ENCODE results near the gene ECSIT.

ECSIT gene

DNA sequence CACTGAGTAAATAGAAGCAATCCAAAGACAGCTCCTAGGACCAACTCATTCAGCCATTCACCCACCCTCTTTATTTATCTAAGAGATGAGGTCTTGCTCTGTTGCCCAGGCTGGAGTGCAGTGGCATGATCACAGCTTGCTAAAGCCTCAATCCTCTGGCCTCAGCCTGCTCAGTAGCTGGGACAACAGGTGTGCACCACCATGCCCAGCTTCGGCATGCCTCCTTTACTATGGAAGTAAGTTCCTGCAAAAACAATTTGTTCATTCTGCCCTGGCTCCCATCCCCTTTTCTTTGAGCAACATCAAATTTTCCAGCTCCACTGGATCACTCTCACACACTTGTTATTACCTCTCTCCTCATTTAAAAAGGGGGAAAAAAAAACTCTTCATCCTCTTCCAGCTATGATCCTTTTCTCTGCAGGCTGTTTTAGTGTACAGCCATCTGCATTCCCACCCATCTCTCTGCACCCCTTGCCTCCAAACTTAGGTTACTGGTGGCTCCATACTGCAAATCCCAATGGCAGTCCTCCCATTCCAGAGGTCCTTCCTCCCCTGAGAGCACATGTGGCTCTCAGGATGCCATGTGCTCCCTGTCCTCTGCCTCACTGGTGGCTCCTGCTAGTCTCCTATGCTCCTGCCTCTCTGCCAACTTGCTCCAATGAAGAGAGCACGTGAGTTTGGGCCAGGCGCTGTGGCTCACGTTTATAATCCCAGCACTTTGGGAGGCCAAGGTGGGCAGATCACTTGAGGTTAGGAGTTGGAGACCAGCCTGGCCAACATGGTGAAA, 27.9 kb upstream of the ECSIT start:
- TF ChIP-seq GATA1 (IDR thresholded peaks at IDR 0.05; ENCODE audit: low read depth, low read length) (no peak), POLR2A (IDR thresholded peaks at IDR 0.05; ENCODE audit: low read length) (no peak)
- no peak for DNase-seq

DNA sequence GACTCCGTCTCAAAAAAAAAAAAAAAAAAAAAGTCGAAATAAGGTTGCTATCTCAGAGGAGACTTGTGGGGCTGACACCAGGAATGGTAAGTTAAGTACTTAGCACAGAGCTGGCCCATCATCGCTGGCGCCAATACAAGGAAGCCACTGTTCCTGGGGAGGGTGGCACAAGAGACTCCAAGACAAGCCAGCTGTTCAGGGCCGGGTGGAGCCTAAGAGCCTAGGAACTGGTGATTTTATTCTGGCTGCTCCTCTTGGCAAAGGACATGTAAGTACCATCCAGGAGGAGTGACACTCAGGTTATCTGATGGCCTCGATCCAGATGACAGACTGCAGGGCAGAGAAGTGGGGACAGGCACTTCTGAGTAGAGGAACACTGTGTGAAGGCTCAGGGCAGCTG, 26.3 kb upstream of the ECSIT start:
- TF ChIP-seq GATA1 (IDR thresholded peaks at IDR 0.05; ENCODE audit: low read depth, low read length) (no peak), POLR2A (IDR thresholded peaks at IDR 0.05; ENCODE audit: low read length) (no peak)
- no peak for DNase-seq

DNA sequence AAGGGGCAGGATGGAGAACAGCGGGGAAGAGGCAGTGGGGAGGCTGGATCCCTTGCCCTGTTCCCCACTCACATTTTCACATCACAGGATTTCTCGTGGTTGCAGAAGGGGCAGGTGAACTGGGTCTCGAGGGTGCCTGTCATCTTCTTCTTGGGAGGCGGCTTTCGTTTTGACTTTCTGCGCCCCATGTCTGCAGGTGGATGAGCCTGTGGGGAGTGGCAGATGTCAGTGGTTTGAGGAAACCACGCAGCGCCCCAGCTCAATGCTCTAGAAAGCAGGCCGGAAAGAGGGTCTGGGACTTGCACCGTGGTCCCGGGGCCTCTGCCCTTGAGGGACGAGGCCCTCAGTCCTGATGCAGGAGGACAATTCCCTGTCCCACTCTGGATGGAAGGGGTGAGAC, 25.2 kb upstream of the ECSIT start:
- TF ChIP-seq POLR2A (IDR thresholded peaks at IDR 0.05; ENCODE audit: low read length) (no peak), GATA1 (IDR thresholded peaks at IDR 0.05; ENCODE audit: low read depth, low read length) (no peak)
- DNase-seq = no peak

DNA sequence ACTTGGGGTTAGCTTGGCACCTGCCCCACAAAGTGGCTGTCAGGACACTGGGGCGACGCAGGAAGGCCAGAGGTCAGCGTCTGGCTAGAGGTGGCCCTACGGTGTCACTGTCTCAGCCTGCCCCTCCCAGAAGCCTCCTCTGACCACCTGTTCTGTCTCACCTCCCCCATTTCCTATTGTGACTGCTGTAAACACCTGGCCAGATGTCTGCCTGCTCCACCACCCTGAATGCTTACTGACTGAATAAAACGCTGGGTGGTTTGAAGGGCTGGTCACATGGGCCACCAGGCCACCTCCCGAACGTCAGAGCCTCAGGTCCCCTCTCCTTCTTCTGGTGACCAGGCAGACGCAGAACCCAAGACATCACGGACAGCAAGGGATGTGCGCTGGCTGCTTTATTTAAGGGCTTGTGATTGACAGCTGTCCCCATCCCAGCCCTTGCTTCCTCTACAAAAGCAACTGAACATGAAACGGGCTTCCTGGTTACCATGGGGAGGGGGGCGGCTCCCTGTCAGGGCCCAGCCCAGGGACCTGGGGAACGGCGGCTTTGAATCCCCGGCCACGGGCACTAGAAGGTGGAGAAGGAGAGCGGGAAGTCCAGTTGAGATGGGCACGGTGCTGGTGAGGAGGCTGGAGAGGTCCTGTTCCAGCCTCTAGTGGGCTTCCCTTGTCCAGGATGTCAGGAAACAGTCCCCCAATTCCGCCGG, 23.9 kb upstream of the ECSIT start:
- TF ChIP-seq POLR2A (IDR thresholded peaks at IDR 0.05; ENCODE audit: low read length) (no peak), GATA1 (IDR thresholded peaks at IDR 0.05; ENCODE audit: low read depth, low read length) (no peak)
- no peak for DNase-seq

DNA sequence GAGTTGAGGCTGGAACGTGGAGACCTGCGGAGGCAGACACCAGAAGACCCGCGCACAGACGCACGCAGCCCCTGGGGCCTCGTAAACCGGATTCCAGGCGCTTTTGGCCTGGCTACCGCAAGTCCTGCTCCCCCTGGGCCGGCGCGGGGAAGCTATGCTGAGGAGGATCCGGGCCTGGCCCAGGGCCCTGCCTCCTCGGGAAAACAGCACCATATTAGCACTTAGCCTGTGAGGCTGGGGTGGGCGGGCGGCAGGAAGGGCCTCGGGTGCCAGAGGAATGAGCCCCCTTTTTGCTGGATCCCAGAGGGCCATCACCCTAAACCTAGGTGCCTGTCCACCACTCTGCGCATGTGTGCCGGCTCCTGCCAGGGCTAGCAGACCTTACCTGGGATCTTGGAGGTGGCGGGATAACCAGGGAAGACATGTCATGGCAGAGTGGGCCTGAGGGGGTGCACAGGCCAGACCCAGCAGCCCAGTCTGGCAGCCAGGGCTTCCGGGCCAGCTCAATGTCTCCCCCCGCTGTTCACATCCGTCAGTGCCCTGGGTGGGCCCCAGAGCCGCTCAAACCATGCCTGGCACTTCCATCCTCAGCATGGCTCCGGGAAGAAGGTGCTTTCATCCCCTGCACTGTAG, 22.8 kb upstream of the ECSIT start:
- DNase-seq = no peak
- TF ChIP-seq POLR2A (IDR thresholded peaks at IDR 0.05; ENCODE audit: low read length) = no peak
- TF ChIP-seq GATA1 (IDR thresholded peaks at IDR 0.05; ENCODE audit: low read depth, low read length) = no peak

DNA sequence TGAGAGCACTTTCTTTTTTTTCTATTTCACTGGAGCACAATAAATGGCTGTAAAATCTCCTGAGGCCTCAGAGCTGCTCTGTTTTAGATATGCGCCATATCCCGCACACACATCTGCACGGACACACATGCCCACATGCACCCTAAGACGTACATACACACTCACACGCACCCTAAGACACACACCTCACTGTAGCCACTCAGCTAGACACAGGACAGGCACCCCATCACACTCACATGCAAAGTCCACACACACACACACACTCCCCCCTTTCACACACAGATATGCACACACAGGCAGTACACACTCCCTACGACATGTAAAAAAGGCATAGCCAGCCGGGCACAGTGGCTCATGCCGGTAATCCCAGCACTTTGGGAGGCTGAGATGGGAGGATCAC, 21.3 kb upstream of the ECSIT start:
- DNase-seq = no peak
- no peak for TF ChIP-seq GATA1 (IDR thresholded peaks at IDR 0.05; ENCODE audit: low read depth, low read length)
- TF ChIP-seq POLR2A (IDR thresholded peaks at IDR 0.05; ENCODE audit: low read length) = no peak

DNA sequence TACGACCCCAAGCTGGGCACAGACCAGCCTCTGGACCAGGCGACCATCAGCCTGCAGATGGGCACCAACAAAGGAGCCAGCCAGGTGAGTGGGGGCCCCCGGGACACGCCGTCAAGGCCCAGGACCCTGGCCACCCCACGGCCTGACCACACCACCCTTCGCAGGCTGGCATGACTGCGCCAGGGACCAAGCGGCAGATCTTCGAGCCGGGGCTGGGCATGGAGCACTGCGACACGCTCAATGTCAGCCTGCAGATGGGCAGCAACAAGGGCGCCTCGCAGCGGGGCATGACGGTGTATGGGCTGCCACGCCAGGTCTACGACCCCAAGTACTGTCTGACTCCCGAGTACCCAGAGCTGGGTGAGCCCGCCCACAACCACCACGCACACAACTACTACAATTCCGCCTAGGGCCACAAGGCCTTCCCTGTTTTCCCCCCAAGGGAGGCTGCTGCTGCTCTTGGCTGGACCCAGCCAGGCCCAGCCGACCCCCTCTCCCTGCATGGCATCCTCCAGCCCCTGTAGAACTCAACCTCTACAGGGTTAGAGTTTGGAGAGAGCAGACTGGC, 20.5 kb upstream of the ECSIT start:
- DNase-seq = no peak
- TF ChIP-seq GATA1 (IDR thresholded peaks at IDR 0.05; ENCODE audit: low read depth, low read length) (no peak), POLR2A (IDR thresholded peaks at IDR 0.05; ENCODE audit: low read length) (no peak)

DNA sequence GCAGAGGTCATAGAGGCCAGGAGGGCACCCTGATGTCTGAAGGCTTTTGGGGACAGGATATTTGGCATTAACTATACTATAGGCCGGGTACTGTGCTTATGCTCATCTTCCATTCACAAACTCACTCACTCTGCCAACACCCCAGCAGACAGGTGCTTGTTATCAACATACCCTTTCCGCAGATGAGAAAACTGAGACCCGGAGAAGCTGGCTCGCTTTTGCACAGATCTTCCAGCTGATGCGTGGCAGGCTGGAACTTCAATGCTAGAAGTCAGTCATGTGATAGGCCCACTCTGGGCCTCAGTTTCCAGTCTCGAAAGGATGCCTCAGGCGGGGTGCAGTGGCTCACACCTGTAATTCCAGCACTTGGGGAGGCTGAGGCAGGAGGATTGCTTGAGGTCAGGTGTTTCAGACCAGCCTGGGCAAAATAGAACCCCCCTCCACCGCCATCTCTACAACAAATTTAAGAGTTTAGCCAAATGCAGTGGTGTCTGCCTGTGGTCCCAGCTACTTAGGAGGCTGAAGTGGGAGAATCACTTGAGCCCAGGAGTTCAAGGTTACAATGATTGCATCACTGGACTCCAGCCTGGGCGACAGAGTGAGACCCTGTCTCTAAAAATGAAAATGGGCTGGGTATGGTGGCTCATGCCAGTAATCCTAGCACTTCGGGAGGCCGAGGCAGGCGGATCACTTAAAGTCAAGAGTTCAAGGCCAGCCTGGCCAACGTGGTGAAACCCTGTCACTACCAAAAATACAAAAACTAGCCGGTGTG, 19.2 kb upstream of the ECSIT start:
- TF ChIP-seq POLR2A (IDR thresholded peaks at IDR 0.05; ENCODE audit: low read length) (no peak), GATA1 (IDR thresholded peaks at IDR 0.05; ENCODE audit: low read depth, low read length) (no peak)
- no peak for DNase-seq

DNA sequence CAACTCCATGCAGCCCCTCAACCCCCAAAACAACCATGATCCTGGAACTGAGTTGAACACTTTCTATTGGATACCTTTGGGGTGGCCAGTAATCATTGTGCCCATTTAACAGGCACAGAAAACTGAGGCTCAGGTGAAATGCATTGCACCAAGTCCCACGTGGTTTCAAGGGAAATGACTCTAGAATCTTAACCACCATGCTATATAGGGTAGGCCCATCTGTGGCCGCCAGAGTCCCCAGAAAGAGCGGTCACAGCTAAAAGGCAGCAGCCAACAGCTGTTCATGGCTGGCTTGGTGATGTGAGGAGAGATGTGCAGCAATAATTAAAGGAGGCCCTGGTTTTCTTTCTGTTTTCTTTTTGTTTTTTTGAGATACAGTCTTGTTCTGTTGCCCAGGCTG, 12.3 kb upstream of the ECSIT start:
- DNase-seq = no peak
- no peak for TF ChIP-seq POLR2A (IDR thresholded peaks at IDR 0.05; ENCODE audit: low read length)
- no peak for TF ChIP-seq GATA1 (IDR thresholded peaks at IDR 0.05; ENCODE audit: low read depth, low read length)

DNA sequence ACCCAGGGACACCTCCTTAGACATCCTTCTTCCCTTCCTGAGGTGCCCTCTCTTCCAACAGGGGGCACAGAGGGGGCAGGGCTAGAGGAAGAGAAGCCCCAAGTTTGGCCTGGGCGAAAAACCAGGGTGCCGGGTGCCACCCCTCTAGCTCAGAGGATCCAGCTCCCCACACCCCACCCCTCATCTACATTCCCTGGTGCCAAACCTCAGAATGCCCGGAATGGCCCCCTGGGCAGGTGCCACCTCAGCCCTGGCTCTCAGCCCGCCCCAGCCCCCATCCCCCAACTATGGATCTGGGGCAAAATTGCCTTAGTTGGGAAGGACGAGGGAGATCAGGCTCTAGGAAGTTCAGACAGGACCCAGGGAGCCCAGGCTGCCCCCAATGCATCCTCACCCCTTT, 11.7 kb upstream of the ECSIT start:
- no peak for DNase-seq
- no peak for TF ChIP-seq POLR2A (IDR thresholded peaks at IDR 0.05; ENCODE audit: low read length)
- no peak for TF ChIP-seq GATA1 (IDR thresholded peaks at IDR 0.05; ENCODE audit: low read depth, low read length)

DNA sequence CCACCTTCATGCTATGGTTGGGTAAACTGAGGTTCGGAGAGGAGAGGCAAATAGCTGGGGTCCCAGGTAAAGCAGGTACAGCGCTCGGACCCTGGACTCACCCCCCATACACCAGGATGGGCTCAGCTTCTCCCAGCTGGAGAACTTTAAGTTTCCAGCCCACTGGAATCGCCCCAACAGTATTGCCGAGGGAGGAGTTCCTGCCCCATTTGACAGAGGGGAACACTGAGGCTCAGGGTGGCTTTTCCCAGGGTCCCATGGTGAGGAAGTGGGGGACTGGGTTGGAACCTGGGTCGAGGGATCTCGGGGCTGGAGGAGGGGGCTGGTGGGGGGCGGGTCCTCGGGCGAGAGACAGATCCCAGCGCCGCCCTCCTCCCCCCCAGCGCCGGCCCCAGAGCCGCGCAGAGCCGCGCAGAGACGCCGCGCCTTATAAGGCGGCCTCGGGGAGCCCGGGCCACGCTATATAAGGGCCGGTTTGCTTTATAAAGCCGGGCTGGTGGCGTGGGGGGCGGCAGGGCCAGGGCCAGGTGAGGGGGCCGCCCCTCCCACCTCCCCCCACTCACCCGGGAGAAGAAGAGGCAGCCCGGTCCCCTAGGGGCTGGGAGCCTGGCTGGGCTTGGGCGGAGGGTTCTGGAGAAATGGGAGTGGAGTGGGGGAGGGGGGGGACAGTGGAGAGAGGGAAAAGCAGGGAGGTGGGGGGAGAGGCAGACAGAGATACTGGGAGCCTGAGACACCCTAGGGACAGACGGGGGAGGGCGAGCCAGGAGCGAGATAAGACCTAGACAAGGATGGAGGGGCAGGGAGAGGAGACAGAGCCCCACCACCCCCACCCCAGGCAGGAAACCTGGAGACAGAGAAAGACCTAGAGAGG, 10.8 kb upstream of the ECSIT start:
- TF ChIP-seq POLR2A (IDR thresholded peaks at IDR 0.05; ENCODE audit: low read length) (no peak), GATA1 (IDR thresholded peaks at IDR 0.05; ENCODE audit: low read depth, low read length) (no peak)
- no peak for DNase-seq

DNA sequence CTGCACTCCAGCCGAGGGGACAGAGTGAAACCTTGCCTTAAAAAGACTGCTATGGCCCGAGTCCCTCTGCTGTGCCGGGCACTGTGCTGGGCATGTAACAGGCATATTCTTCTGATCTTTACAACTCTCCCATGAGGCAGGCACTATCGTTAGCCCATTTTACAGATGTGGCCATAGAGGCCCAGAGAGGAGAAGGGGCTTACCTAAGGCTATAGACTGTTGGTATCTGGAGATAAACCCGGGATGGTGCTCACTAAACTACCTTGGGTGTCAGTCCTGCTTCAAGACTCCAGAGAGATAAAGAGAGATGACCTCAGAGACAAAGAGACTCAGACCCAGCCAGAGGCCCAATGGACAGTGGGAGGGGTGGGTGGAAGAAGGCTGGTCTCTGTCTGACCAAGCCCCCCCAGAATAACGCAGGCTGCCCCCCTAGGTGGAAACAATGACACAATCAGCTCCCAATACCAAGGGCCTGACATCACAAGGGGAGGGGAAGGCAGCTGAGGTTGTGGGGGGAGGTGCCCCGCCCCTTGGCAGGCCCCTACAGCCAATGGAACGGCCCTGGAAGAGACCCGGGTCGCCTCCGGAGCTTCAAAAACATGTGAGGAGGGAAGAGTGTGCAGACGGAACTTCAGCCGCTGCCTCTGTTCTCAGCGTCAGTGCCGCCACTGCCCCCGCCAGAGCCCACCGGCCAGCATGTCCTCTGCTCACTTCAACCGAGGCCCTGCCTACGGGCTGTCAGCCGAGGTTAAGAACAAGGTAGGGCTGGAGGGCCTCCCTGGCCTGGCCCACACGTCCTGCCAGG, 9.5 kb upstream of the ECSIT start, which contains the start of gene CNN1:
Gene CNN1 (plus strand): TSS at position 620 of the 805 bp plus-strand sequence. CDS start 77 bp downstream, at position 697.
- no peak for TF ChIP-seq GATA1 (IDR thresholded peaks at IDR 0.05; ENCODE audit: low read depth, low read length)
- DNase-seq = peak in 1 of 2 experiments; percentile 65

Data from erythroblast (primary cell).